ENCODE measurements around the gene EMP1. TPM values are rescaled to one million over a fixed set of nuclear protein-coding genes. Genes with fewer than 3 reads are reported as not detected.

EMP1 gene
- polyA plus RNA-seq, 1 donor from 2014 or later, result 0.33 TPM

- Histone ChIP-seq H3K9ac (ENCODE audit: low read length) (no peak overlapping the region), H3K9me2 (ENCODE audit: insufficient read depth, low read length) (no peaks in the 10 kb centered on the region), H3K27me3 (ENCODE audit: insufficient read depth, low read depth, low read length) (no peaks in the 10 kb centered on the region), H3K4me2 (ENCODE audit: low read length) (no peak overlapping the region), H3K9me3 (ENCODE audit: low read length) (no peaks in the 10 kb centered on the region), H2AFZ (ENCODE audit: low read depth, low read length) (no peak overlapping the region), H3K79me2 (replicated peaks; ENCODE audit: insufficient read depth, low read length) (no peaks in the 10 kb centered on the region), H3F3A (ENCODE audit: insufficient read depth, low read length, poor library complexity, severe bottlenecking) (no peaks in the 10 kb centered on the region), H3K27ac (ENCODE audit: low read length) (no peak overlapping the region), H4K20me1 (ENCODE audit: insufficient read depth) (no peaks in the 10 kb centered on the region), H3K36me3 (ENCODE audit: insufficient read depth, low read length) (no peaks in the 10 kb centered on the region), H3K4me3 (ENCODE audit: low read length) (no peak overlapping the region)
- TF ChIP-seq EP300 (conservative IDR thresholded peaks at IDR 0.05; ENCODE audit: poor library complexity, severe bottlenecking) (no peak), SMC3 (conservative IDR thresholded peaks at IDR 0.05; ENCODE audit: poor library complexity) (no peak), EZH2 (IDR thresholded peaks at IDR 0.05; ENCODE audit: borderline replicate concordance, insufficient read depth, low read length, poor library complexity, severe bottlenecking) (no peak), TAF1 (IDR thresholded peaks at IDR 0.05; ENCODE audit: low read depth) (no peak), POLR2AphosphoS5 (IDR thresholded peaks at IDR 0.05) (no peak), MXI1 (conservative IDR thresholded peaks at IDR 0.05; ENCODE audit: poor library complexity, severe bottlenecking) (no peak), CTCF (IDR thresholded peaks at IDR 0.05; ENCODE audit: poor library complexity, severe bottlenecking) (no peak), RAD21 (conservative IDR thresholded peaks at IDR 0.05) (no peak), REST (IDR thresholded peaks at IDR 0.05; ENCODE audit: borderline replicate concordance) (no peak)
Observed at GRCh38 chr12:13209436-13210235, 13.1 kb downstream of the EMP1 start.

GRCh38 chr12:13210236-13211190 lies 14.0 kb downstream of the EMP1 start:
- no peaks in the 10 kb centered on the region for H3K9me2 ChIP-seq (ENCODE audit: insufficient read depth, low read length)
- H3K4me3 ChIP-seq (ENCODE audit: low read length), result no peak overlapping the region
- no peak overlapping the region for H3K4me2 ChIP-seq (ENCODE audit: low read length)
- H3K9me3 ChIP-seq (ENCODE audit: low read length), result no peaks in the 10 kb centered on the region
- no peaks in the 10 kb centered on the region for H3K27me3 ChIP-seq (ENCODE audit: insufficient read depth, low read depth, low read length)
- H3K36me3 ChIP-seq (ENCODE audit: insufficient read depth, low read length), result no peaks in the 10 kb centered on the region
- no peak overlapping the region for H3K27ac ChIP-seq (ENCODE audit: low read length)
- H3K9ac ChIP-seq (ENCODE audit: low read length), result no peak overlapping the region
- no peaks in the 10 kb centered on the region for H3K79me2 ChIP-seq (replicated peaks; ENCODE audit: insufficient read depth, low read length)
- no peak overlapping the region for H2AFZ ChIP-seq (ENCODE audit: low read depth, low read length)
- H3F3A ChIP-seq (ENCODE audit: insufficient read depth, low read length, poor library complexity, severe bottlenecking), result no peaks in the 10 kb centered on the region
- no peaks in the 10 kb centered on the region for H4K20me1 ChIP-seq (ENCODE audit: insufficient read depth)
- TF ChIP-seq CTCF (IDR thresholded peaks at IDR 0.05; ENCODE audit: poor library complexity, severe bottlenecking) (no peak), TAF1 (IDR thresholded peaks at IDR 0.05; ENCODE audit: low read depth) (no peak), POLR2AphosphoS5 (IDR thresholded peaks at IDR 0.05) (no peak), EZH2 (IDR thresholded peaks at IDR 0.05; ENCODE audit: borderline replicate concordance, insufficient read depth, low read length, poor library complexity, severe bottlenecking) (no peak), EP300 (conservative IDR thresholded peaks at IDR 0.05; ENCODE audit: poor library complexity, severe bottlenecking) (no peak), MXI1 (conservative IDR thresholded peaks at IDR 0.05; ENCODE audit: poor library complexity, severe bottlenecking) (no peak)
